ENCODE data around the gene POT1.

The POT1 gene

GRCh38 chr7:124801330-124801895 lies 128.2 kb downstream of the POT1 start:
- no peak for DNase-seq (ENCODE audit: low spot score)

DNA sequence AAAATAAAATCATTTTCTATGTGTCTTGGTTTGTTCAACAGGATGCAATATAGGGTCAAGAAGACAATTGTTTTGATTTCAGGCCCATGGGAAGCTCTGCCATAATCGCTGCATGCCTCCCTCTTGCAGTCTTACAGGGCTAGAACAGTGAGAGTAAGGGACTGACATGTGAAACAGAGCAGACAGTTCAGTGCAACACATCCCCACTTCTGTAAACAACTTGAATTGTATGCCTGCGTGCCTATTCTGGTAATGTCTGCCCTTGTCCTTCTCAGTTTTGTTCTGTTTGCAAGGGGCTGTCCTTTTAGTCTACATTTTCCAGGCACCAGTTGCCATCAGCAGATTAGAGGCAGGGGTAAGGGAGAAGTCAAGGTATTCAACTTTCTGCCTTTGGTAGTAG lies 129.2 kb downstream of the POT1 start:
- no peak for DNase-seq (ENCODE audit: low spot score)

DNA sequence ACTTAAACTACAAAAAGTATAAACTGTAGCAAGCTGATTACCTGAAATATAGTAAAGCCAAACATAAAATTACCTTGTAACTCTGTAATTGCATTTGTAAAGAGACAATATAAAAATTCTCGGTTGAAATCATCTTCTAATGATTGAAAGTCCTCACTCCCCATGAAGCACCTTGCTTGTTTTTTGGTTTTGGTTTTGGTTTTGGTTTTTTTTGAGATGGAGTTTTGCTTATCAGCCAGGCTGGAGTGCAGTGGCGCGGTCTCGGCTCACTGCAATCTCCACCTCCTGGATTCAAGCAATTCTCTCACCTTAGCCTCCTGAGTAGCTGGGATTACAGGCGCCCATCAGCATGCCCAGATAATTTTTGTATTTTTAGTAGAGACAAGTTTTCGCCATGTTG lies 130.2 kb downstream of the POT1 start:
- no peak for DNase-seq (ENCODE audit: low spot score)

DNA sequence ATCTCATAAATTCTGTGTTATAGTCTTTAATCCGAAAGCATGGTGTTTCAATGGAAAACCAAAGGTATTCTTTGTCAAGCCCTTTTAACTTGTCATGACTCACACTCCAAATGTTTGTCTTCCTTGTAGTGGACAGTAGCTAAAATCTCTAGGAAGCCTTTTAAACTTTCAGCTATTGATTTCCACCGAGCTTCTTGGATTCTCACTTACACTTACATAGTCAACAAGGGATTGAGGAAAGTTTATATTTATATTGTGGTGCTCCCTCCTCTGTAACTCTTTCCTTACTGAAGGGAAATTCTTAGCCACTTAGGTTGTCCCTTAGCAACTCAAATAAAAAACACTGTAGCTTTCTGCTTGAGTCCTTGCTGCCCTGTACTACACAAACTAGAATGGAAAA lies 132.9 kb downstream of the POT1 start:
- no peak for DNase-seq (ENCODE audit: low spot score)

DNA sequence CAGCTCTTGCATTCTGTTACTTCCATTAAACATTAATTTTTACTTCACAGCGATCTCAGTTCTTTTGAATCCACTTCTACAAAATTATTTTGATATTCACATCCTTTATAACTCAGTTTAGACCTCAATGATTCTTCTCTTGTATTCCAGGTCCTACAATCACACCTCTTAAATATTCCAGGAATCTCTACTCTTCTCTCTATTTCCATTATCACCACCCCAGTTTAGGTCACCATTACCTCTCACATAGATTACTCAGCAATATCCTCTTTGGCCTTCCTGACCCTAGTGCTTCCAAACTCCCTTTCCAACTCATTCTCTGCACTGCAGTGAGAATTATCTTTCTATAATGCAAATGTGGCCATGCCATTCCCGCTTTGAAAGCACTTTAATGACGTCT lies 136.9 kb downstream of the POT1 start:
- no peak for DNase-seq (ENCODE audit: low spot score)

DNA sequence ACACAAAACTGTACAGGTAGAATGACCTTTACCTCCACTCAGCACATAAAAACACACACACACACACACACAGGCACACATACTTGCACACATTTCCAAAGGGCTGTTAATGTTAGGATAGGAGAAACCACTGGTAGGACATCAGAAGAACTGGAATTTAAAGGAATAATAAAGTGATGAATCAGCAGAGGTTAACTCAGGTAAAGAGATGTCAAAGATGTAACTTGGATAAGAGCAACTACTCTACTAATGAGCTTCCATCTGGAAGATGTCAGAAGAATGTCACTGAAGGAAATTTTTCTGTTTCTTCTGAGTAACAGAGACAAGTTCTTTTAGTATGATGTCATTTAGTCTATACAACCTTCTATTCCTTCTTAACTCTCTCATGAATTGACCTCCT lies 137.6 kb downstream of the POT1 start:
- no peak for DNase-seq (ENCODE audit: low spot score)

DNA sequence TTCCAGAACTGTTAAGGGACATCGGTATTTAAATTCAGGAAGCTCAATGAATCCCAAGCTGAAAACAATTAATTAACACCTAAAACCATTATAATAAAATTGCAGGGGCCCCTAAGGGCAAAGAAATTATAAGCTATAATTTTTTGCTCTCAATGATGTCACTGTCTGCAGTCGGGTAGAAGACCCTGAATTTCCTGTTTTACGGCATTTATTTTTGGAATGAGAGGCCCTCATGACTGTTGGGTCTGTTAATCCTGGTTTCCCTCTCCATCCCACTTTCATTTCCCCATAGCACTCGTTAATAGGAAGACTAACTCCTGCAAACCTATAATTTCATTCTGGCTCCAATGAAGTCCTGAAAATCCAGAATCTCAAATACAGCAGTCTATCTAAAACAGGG lies 138.2 kb downstream of the POT1 start:
- no peak for DNase-seq (ENCODE audit: low spot score)

- no peak for DNase-seq (ENCODE audit: low spot score)
These were observed 139.0 kb downstream of the POT1 start for GRCh38 chr7:124790645-124791044.

DNA sequence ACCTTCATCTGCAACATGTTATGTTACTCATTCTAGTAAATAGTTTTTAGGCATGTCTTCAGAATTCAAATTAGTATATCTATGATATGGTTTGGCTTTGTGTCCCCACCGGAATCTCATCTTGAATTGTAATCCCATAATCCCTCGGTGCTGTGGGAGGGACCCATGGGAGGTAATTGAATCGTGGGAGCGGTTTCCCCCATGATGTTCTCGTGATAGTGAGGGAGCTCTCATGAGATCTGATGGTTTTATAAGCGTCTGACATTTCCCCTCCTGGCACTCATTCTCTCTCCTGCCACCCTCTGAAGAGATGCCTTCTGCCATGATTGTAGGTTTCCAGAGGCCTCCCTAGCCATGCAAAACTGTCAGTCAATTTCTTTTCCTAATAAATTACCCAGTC lies 143.6 kb downstream of the POT1 start:
- no peak for DNase-seq (ENCODE audit: low spot score)

DNA sequence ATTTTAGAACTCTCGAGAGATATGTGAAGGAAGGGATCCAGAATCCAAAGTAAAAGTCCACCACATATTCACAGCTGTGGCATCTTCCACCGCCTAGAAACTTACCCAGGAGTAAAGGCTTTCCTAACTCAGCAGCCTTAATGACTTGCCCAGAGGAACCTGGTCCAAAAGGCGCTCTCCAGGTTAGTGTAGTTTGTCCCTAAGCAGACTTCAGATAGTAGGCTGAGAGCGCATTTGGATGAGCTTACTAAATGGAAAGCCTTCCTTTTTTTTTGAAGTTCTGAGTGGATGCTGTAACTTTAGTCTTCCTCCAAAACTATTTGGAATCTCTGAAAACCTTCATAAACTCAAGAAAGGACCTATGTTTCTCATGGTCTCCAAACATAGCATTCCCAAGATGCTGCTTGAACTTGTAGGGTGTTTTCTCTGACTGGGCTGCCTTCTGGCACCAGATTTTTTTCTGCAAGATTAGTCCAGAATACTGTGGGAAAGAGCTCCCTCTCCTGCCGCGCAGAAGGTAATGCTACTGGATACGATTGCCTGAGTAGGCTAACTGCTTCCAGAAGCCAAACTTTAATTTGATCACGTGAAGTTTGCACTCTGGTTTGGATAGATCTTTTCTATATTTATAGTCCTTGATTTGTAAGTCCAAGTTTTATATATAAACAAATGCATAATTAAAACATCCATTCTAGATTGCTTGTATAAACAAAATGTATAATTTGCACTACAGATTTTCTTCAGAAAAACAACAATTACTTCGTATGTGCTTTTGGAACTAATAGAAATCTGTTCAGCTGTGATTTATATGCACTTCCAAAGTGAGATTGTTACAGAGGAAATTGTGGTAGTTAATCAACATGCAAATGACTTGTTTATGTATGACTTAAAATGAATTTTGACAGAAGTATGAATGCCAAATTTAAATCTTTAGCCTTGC lies 144.5 kb downstream of the POT1 start:
- DNase-seq (ENCODE audit: low spot score), result no peak

- no peak for DNase-seq (ENCODE audit: low spot score)
These were observed 146.4 kb downstream of the POT1 start for GRCh38 chr7:124783271-124783670.

- no peak for DNase-seq (ENCODE audit: low spot score)
These were observed 147.5 kb downstream of the POT1 start for GRCh38 chr7:124781907-124782734.

DNA sequence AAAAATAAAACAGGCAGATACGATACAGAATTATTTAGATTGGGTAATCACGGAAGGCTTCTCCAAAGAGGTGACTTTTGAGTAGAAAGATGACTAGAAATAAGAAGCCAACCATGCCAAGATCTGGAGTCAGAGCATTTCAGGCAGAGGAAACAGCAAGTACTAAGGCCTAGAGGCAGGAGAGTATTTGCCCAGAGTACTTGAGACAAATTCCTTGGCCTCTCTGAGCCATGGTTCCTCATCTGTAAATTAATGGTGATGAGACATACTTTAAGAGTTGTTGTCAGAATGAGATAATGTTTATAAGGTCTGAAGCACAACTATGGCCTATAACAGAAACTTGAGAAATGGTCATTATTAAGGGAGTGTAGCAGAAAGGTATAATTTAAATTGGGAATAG lies 148.2 kb downstream of the POT1 start:
- no peak for DNase-seq (ENCODE audit: low spot score)

GRCh38 chr7:124780608-124781007 lies 149.0 kb downstream of the POT1 start:
- no peak for DNase-seq (ENCODE audit: low spot score)

DNA sequence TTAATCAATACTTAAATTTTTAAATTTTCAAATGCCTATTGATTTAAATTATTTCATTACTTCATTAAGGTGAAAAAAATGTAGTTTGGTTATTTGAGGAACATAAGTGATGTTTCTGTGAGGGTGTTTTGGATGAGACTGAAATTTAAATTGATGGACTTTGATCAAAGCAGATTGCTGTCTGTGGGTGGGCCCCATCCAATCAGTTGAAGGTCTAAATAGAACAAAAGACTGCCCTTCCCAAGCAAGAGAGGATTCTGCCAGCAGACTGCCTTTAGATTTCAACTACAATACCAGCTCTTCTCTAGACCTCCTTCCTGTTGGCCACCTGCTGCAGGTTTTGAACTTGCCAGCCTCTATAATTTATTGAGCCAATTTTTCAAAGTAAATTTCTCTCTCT lies 149.6 kb downstream of the POT1 start:
- DNase-seq (ENCODE audit: low spot score), result no peak

GRCh38 chr7:124779620-124780019 lies 150.0 kb downstream of the POT1 start:
- DNase-seq (ENCODE audit: low spot score), result no peak

GRCh38 chr7:124779194-124779593 lies 150.4 kb downstream of the POT1 start:
- no peak for DNase-seq (ENCODE audit: low spot score)

GRCh38 chr7:124777268-124777667 lies 152.4 kb downstream of the POT1 start:
- DNase-seq (ENCODE audit: low spot score), result no peak

- no peak for DNase-seq (ENCODE audit: low spot score)
These were observed 153.5 kb downstream of the POT1 start for GRCh38 chr7:124776153-124776552.

GRCh38 chr7:124775422-124775821 lies 154.2 kb downstream of the POT1 start:
- no peak for DNase-seq (ENCODE audit: low spot score)

DNA sequence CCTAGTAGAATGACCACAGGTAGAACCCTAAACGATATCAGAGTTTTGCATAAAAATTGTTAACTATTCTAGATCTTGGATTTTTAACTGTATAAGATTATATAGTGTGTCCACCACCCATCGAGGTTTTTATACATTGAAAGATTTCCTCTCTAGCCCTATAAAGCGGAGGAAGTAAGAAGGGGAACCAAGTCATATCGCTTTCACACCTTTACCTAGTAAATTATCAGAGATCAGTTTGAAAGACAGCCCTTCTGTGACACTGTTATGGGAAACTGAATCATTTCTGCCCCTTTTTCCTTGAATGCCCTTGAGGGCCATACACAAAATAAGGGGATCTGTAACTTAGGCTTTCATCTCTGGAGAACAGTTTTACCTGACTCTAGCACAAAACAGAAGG lies 155.7 kb downstream of the POT1 start:
- no peak for DNase-seq (ENCODE audit: low spot score)

GRCh38 chr7:124773339-124773738 lies 156.3 kb downstream of the POT1 start:
- no peak for DNase-seq (ENCODE audit: low spot score)
